HCT116 (cell line): ENCODE measurements around the gene RUBCN.

Experiments
- ATF3 ChIP-seq: IDR thresholded peaks from 2 replicates; pipeline ENCODE4 v1.6.1; 2012
- CTCF ChIP-seq, 3 experiments: fragments of 200-600 bp in 1 of 3; sonication (generic) in 1 of 3; IDR thresholded peaks in 2 of 3; conservative IDR thresholded peaks in 1 of 3; 2 replicates each; pipeline ENCODE4 v1.5.1; 2012 to 2017; ENCODE audit warnings: low read depth in 2 of 3, low read length in 2 of 3, antibody characterized with exemption in 1 of 3, borderline replicate concordance in 1 of 3, control low read depth in 1 of 3, mild to moderate bottlenecking in 1 of 3, mixed read lengths in 1 of 3, mixed run types in 1 of 3, moderate library complexity in 1 of 3; ENCODE audit not compliant: insufficient read depth in 1 of 3
- EZH2 ChIP-seq: fragments of 200-600 bp; sonication (generic); IDR thresholded peaks from 2 replicates; pipeline ENCODE4 v1.6.1; 2017; ENCODE audit warnings: antibody characterized with exemption, mixed run types
- EZH2phosphoT487 ChIP-seq: fragments of 200-600 bp; IDR thresholded peaks from 2 replicates; pipeline ENCODE4 v1.6.1; 2018; ENCODE audit warnings: antibody characterized with exemption, borderline replicate concordance
- JUND ChIP-seq: IDR thresholded peaks from 2 replicates; pipeline ENCODE4 v1.6.1; 2012
- POLR2A ChIP-seq: IDR thresholded peaks from 2 replicates; pipeline ENCODE4 v1.7.0; 2011; ENCODE audit warnings: borderline replicate concordance; ENCODE audit not compliant: insufficient read depth, insufficient read length; ENCODE audit errors: extremely low read depth
- POLR2AphosphoS5 ChIP-seq: IDR thresholded peaks from 2 replicates; pipeline ENCODE4 v1.6.1; 2011; ENCODE audit warnings: mild to moderate bottlenecking, low read depth, low read length, moderate library complexity
- ZBTB33 ChIP-seq: IDR thresholded peaks from 2 replicates; pipeline ENCODE4 v1.6.1; 2011; ENCODE audit warnings: mild to moderate bottlenecking, low read length, moderate library complexity; ENCODE audit not compliant: insufficient replicate concordance; ENCODE audit errors: extremely low read depth

GRCh38 chr3:197675563-197675860 lies 61.2 kb downstream of the RUBCN start:
- TF ChIP-seq CTCF (IDR thresholded peaks at IDR 0.05 in 2 of 3, conservative IDR thresholded peaks at IDR 0.05 in 1 of 3; ENCODE audit: borderline replicate concordance in 1 of 3, insufficient read depth in 1 of 3, low read depth in 2 of 3, low read length in 2 of 3) (no peak), EZH2 (no peak), EZH2phosphoT487 (no peak), POLR2A (no peak), JUND (no peak), ATF3 (no peak), POLR2AphosphoS5 (no peak), ZBTB33 (no peak)
